Common myeloid progenitor, CD34-positive (primary cell): ENCODE data around the gene EXOC3L4.

Experiments used
- CTCF ChIA-PET: fragments of 350-600 bp; sonication (Branson Sonifier 250); formaldehyde crosslinking; loops from one replicate; lab custom pipeline; 2021; ENCODE audit warnings: antibody characterized with exemption; lab: Charles Lee
- POLR2A ChIA-PET: fragments of 350-600 bp; sonication (Branson Sonifier 250); formaldehyde crosslinking; loops from one replicate; lab custom pipeline; 2021; ENCODE audit warnings: antibody characterized with exemption; lab: Charles Lee
- DNase-seq, 3 donors: peaks; one replicate each; pipeline versions ENCODE4 v3.0.0 to v3.0.0-alpha.2; 2013
- H3K27ac ChIP-seq, 2 experiments: 1 replicate in 1 of 2; 2 replicates in 1 of 2; pipeline ENCODE4 v1.7.0; 2013; ENCODE audit warnings: inconsistent platforms in 2 of 2, low read length in 2 of 2, mild to moderate bottlenecking in 2 of 2, low read depth in 1 of 2, moderate library complexity in 1 of 2; ENCODE audit not compliant: severe bottlenecking in 2 of 2, insufficient read depth in 1 of 2, poor library complexity in 1 of 2
- H3K27me3 ChIP-seq, 5 experiments: replicated peaks in 2 of 5; 1 replicate in 3 of 5; 2 replicates in 2 of 5; pipeline versions ENCODE4 v1.6.1 to v1.7.0; 2013; ENCODE audit warnings: low read length in 4 of 5, mild to moderate bottlenecking in 2 of 5, moderate library complexity in 2 of 5, inconsistent platforms in 1 of 5; ENCODE audit not compliant: insufficient read depth in 5 of 5, control insufficient read depth in 4 of 5
- H3K36me3 ChIP-seq, 4 experiments: 1 replicate in 2 of 4; 2 replicates in 2 of 4; pipeline versions ENCODE4 v1.6.1 to v1.7.0; 2013; ENCODE audit warnings: low read length in 3 of 4, control low read depth in 1 of 4, mild to moderate bottlenecking in 1 of 4; ENCODE audit not compliant: control insufficient read depth in 4 of 4, insufficient read depth in 4 of 4
- H3K4me1 ChIP-seq, 4 experiments: 1 replicate in 3 of 4; 2 replicates in 1 of 4; pipeline versions ENCODE4 v1.6.1 to v1.7.1; 2013; ENCODE audit warnings: low read length in 3 of 4, mild to moderate bottlenecking in 3 of 4, control low read depth in 1 of 4, inconsistent platforms in 1 of 4, moderate library complexity in 1 of 4; ENCODE audit not compliant: control insufficient read depth in 4 of 4, insufficient read depth in 4 of 4; ENCODE audit errors: control extremely low read depth in 1 of 4
- H3K4me3 ChIP-seq, 7 experiments: 1 replicate in 4 of 7; 2 replicates in 3 of 7; pipeline versions ENCODE4 v1.5.1 to v1.7.0; 2013; ENCODE audit warnings: mild to moderate bottlenecking in 7 of 7, low read length in 6 of 7, moderate library complexity in 6 of 7, inconsistent platforms in 2 of 7, low read depth in 2 of 7, control low read depth in 1 of 7; ENCODE audit not compliant: insufficient read depth in 4 of 7, control insufficient read depth in 1 of 7; ENCODE audit errors: extremely low read depth in 1 of 7
- H3K9me3 ChIP-seq, 5 experiments: 1 replicate in 4 of 5; 2 replicates in 1 of 5; pipeline versions ENCODE4 v1.6.1 to v1.7.1; 2013; ENCODE audit warnings: low read length in 4 of 5, mild to moderate bottlenecking in 2 of 5, inconsistent platforms in 1 of 5, low read depth in 1 of 5, moderate library complexity in 1 of 5; ENCODE audit not compliant: control insufficient read depth in 4 of 5, insufficient read depth in 2 of 5; ENCODE audit errors: control extremely low read depth in 1 of 5
- WGBS: methylation state at CpG from one replicate; pipeline ENCODE4 v1.1.5; 2013; ENCODE audit not compliant: insufficient coverage; 5-methylcytosine and 5-hydroxymethylcytosine counted together

EXOC3L4 gene

DNA sequence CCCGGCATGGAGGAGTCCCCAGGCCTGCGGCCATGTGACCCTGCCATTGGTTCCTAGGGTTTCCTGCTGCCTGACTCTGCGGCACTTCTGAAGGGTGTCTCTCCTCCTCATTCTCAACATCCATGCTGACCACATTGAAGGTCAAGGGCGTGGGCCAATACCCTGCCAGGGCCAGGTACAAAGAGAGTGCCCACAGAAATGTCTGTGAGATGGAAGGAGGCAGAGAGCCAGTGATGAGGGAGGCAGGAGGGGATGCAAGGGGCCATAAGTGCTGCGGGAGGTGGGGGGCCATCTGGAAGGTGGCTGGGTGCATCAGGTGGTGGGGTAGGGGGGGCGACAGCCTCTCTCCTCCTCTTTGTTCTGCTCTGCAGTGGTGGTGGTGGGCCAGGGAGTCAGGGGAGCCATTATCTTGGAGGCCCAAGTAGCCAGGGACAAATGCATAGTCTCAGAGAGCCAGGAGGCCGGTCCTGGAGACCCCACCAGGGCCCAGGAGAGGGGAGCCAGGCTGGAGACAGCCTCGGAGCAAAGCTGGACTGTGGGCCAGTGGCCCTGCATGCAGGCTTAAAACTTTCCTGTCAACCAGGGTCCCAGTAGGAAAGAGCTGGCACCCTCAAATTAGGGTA lies 24.2 kb upstream of the EXOC3L4 start:
- CTCF ChIA-PET = interaction anchor here (1.7 kb wide), 1 partner anchor 9 kb away, joined by 5 read pairs; no protein-coding TSS in a partner anchor
- Histone ChIP-seq H3K4me3 (no peak overlapping the region), H3K9me3 (no peaks in the 10 kb centered on the region), H3K36me3 (no peaks in the 10 kb centered on the region), H3K27ac (no peak overlapping the region), H3K27me3 (peaks cover 0 to 4% (median 0%) of the 10 kb centered on the region in 5 experiments), H3K4me1 (peaks cover 0 to 5% (median 2%) of the 10 kb centered on the region in 4 experiments)
- WGBS = 91% methylated on average over 6 of the region's 8 CpGs
- POLR2A ChIA-PET = no interaction called here
- DNase-seq = no peak

GRCh38 chr14:103070971-103071542 lies 23.5 kb upstream of the EXOC3L4 start:
- POLR2A ChIA-PET = no interaction called here
- peaks cover 0 to 4% (median 0%) of the 10 kb centered on the region in 5 experiments for H3K27me3 ChIP-seq
- peaks cover 0 to 11% (median 6%) of the 10 kb centered on the region in 4 experiments for H3K4me1 ChIP-seq
- no peak for DNase-seq
- WGBS = 93% methylated on average over 20 of the region's 21 CpGs
- H3K27ac ChIP-seq = no peak overlapping the region
- no peaks in the 10 kb centered on the region for H3K36me3 ChIP-seq
- H3K4me3 ChIP-seq = no peak overlapping the region
- no peaks in the 10 kb centered on the region for H3K9me3 ChIP-seq
- CTCF ChIA-PET = interaction anchor here (1.7 kb wide), 1 partner anchor 10 kb away, joined by 5 read pairs; no protein-coding TSS in a partner anchor

GRCh38 chr14:103071544-103072251 lies 22.8 kb upstream of the EXOC3L4 start:
- ChIA-PET POLR2A (no interaction called here), CTCF (interaction anchor here (1.7 kb wide), 1 partner anchor 11 kb away, joined by 5 read pairs; no protein-coding TSS in a partner anchor)
- no peaks in the 10 kb centered on the region for H3K9me3 ChIP-seq
- no peaks in the 10 kb centered on the region for H3K36me3 ChIP-seq
- WGBS = 96% methylated on average over 29 of the region's 32 CpGs
- peaks cover 0 to 13% (median 6%) of the 10 kb centered on the region in 4 experiments for H3K4me1 ChIP-seq
- DNase-seq = no peak
- H3K27ac ChIP-seq = no peak overlapping the region
- H3K4me3 ChIP-seq = no peak overlapping the region
- peaks cover 0 to 5% (median 0%) of the 10 kb centered on the region in 5 experiments for H3K27me3 ChIP-seq

- Histone ChIP-seq H3K4me1 (peaks cover 0 to 13% (median 6%) of the 10 kb centered on the region in 4 experiments), H3K27ac (no peak overlapping the region), H3K36me3 (no peaks in the 10 kb centered on the region), H3K9me3 (no peaks in the 10 kb centered on the region), H3K27me3 (peaks cover 0 to 5% (median under 1%) of the 10 kb centered on the region in 5 experiments), H3K4me3 (no peak overlapping the region)
- ChIA-PET CTCF (no interaction called here), POLR2A (no interaction called here)
- 96% methylated on average over 16 of the region's 21 CpGs for WGBS
- no peak for DNase-seq
These were observed 21.7 kb upstream of the EXOC3L4 start for GRCh38 chr14:103072595-103073366.

DNA sequence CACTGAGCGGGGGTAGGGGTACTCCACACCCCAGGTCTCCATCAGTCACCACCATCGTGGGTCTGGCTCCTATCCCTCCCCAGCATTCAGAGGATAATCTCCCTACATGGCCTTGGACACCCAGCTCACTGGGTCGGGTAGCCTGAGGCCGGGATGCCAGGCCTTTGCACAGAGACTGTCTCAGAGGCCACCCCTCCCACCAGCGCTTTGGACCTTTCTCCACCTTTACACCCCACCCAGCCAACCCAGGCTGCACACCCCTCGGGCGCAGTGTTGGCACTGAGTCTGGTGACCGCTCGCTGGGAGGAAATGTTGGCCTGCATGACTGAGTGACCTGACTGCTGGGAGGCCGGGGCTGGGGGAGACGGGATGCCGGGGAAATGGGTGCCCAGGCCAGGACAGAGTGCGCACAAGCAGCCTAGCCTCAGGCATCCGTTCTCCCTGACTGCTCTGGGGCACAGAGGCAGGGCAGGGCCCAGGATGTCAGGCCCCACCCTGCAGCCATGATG lies 21.1 kb upstream of the EXOC3L4 start:
- WGBS = 99% methylated on average over 11 of the region's 14 CpGs
- DNase-seq = no peak
- Histone ChIP-seq H3K27me3 (peaks cover 0 to 5% (median 4%) of the 10 kb centered on the region in 5 experiments), H3K9me3 (no peaks in the 10 kb centered on the region), H3K36me3 (no peaks in the 10 kb centered on the region), H3K27ac (no peak overlapping the region), H3K4me3 (no peak overlapping the region), H3K4me1 (peaks cover 0 to 13% (median 6%) of the 10 kb centered on the region in 4 experiments)
- CTCF ChIA-PET = interaction anchor here (1.4 to 1.8 kb wide), 3 partner anchors 12 to 218 kb away, joined by 4 to 11 read pairs (median 4); no protein-coding TSS in a partner anchor
- POLR2A ChIA-PET = no interaction called here

- Histone ChIP-seq H3K27me3 (peaks cover 0 to 5% (median 4%) of the 10 kb centered on the region in 5 experiments), H3K36me3 (no peaks in the 10 kb centered on the region), H3K4me3 (no peak overlapping the region), H3K9me3 (no peaks in the 10 kb centered on the region), H3K27ac (no peak overlapping the region), H3K4me1 (peaks cover 0 to 13% (median 6%) of the 10 kb centered on the region in 4 experiments)
- WGBS = 85% methylated on average over 16 of the region's 21 CpGs
- CTCF ChIA-PET = interaction anchor here (0.6 to 1.8 kb wide), 12 partner anchors 8 to 381 kb away, joined by 3 to 11 read pairs (median 4); partner anchors contain the start of gene CDC42BPB
- no peak for DNase-seq
- POLR2A ChIA-PET = interaction anchor here (1.0 kb wide), 1 partner anchor 222 kb away, joined by 3 read pairs; no protein-coding TSS in a partner anchor
These were observed 20.4 kb upstream of the EXOC3L4 start for GRCh38 chr14:103073876-103074728.
